Measurements from ENCODE around the gene SKIDA1.

DNA sequence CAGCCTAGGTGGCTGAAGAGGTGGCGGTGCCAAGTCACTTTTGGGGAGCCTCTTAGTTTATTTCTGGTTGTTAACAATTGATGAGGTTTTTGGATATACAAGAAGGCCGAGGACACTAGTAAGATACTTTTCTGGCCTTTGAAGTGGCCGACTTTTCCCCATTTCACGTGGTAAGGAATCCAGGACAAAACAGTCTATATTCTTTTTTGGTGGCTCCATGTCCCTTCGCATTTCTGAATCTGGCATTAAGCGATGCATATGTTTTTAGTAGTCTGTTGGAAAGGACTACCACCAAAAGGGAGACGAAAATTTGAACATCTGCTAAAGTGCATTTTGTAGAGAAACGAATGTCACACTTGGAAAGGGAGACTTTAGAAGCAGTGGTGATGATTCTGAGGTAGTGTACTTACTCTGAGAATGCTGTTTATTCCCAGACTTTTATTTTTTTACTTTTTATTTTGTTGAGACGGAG is 10.0 kb upstream of the SKIDA1 start:
- no peak for TF ChIP-seq EZH2phosphoT487 (IDR thresholded peaks at IDR 0.05; ENCODE audit: unreplicated experiment)
- TF ChIP-seq POLR2AphosphoS5 (IDR thresholded peaks at IDR 0.05; ENCODE audit: low read depth): no peak
- TF ChIP-seq, protein P1, sequence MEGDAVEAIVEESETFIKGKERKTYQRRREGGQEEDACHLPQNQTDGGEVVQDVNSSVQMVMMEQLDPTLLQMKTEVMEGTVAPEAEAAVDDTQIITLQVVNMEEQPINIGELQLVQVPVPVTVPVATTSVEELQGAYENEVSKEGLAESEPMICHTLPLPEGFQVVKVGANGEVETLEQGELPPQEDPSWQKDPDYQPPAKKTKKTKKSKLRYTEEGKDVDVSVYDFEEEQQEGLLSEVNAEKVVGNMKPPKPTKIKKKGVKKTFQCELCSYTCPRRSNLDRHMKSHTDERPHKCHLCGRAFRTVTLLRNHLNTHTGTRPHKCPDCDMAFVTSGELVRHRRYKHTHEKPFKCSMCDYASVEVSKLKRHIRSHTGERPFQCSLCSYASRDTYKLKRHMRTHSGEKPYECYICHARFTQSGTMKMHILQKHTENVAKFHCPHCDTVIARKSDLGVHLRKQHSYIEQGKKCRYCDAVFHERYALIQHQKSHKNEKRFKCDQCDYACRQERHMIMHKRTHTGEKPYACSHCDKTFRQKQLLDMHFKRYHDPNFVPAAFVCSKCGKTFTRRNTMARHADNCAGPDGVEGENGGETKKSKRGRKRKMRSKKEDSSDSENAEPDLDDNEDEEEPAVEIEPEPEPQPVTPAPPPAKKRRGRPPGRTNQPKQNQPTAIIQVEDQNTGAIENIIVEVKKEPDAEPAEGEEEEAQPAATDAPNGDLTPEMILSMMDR (conservative IDR thresholded peaks at IDR 0.05; ENCODE audit: low read depth in 2 of 2): no peak
- no peak for TF ChIP-seq CREB1 (CRISPR knock-in tag; IDR thresholded peaks at IDR 0.05; ENCODE audit: low read depth)
- TF ChIP-seq, protein P2, sequence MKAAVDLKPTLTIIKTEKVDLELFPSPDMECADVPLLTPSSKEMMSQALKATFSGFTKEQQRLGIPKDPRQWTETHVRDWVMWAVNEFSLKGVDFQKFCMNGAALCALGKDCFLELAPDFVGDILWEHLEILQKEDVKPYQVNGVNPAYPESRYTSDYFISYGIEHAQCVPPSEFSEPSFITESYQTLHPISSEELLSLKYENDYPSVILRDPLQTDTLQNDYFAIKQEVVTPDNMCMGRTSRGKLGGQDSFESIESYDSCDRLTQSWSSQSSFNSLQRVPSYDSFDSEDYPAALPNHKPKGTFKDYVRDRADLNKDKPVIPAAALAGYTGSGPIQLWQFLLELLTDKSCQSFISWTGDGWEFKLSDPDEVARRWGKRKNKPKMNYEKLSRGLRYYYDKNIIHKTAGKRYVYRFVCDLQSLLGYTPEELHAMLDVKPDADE (IDR thresholded peaks at IDR 0.05): no peak
